ENCODE data around the gene ST14. TPM values are rescaled to one million over a fixed set of nuclear protein-coding genes. Genes with fewer than 3 reads are reported as not detected.

ST14 gene
- total and polyA plus RNA-seq, 11 donors = 0.37 to 13.0 (median 1.3) TPM

GRCh38 chr11:130118636-130119387 is 40.8 kb upstream of the ST14 start:
- TF ChIP-seq CTCF (IDR thresholded peaks at IDR 0.05) (no peak), POLR2A (IDR thresholded peaks at IDR 0.05) (no peak)
- intact Hi-C loops (cut with DNase I) = no loop called here
- no peaks in the 10 kb centered on the region for H3K27me3 ChIP-seq
- peaks cover 0 to 66% (median 22%) of the 10 kb centered on the region in 12 donors for H3K4me1 ChIP-seq
- H3K4me3 ChIP-seq = no peak overlapping the region
- H3K27ac ChIP-seq = no peak overlapping the region
- H3K36me3 ChIP-seq = peaks cover 0 to 42% (median 21%) of the 10 kb centered on the region in 9 donors
- peak in 1 of 4 donors; percentile 10 for ATAC-seq
- no peaks in the 10 kb centered on the region for H3K9me3 ChIP-seq
- 88 to 93% (median 90%) methylated on average over 9 of the region's 9 CpGs for WGBS, 4 donors
- no peak for DNase-seq

GRCh38 chr11:130120045-130120444 is 39.5 kb upstream of the ST14 start:
- H3K4me1 ChIP-seq = peaks cover 0 to 77% (median 31%) of the 10 kb centered on the region in 12 donors
- WGBS, 4 donors = 75 to 82% (median 77%) methylated on average over 5 of the region's 5 CpGs
- TF ChIP-seq POLR2A (IDR thresholded peaks at IDR 0.05) = no peak
- no peak for TF ChIP-seq CTCF (IDR thresholded peaks at IDR 0.05)

DNA sequence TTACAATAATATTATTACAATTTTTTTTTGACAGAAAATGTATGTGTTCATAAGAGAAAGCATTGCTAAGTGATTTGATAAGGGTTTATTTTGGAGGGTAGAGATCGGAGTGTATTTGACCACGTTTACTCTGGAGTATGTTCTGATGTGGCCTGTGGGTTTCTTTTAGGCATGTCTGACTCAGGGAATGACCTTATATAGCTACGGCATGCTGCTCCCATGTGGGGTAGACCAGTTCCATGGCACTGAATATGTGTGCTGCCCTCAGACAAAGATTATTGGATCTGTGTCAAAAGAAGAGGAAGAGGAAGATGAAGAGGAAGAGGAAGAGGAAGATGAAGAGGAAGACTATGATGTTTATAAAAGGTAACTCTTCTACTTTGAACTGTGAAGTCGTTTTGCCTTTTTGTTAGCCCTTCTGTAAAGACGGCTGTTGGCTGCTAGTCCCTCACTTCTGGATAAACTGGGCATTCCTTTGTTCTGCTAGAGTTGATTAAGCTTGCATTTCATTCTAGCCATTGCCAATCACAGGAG is 38.1 kb upstream of the ST14 start:
- H3K27ac ChIP-seq = peak overlapping the region in 9 of 12 donors; percentile 14 to 63 (median 37)
- intact Hi-C loops (cut with DNase I) = loop anchor here in 6 of 10 donors (5.0 to 10.0 kb wide), 4 partner anchors 47 to 117 kb away; partner anchors contain the start of genes PRDM10 (in 2 of the 6) and APLP2 (in 1 of the 6)
- 60 to 69% (median 60%) methylated on average over 5 of the region's 5 CpGs for WGBS, 4 donors

More at GRCh38 chr11:130120045-130120444, 39.5 kb upstream of the ST14 start:
- no peaks in the 10 kb centered on the region for H3K9me3 ChIP-seq
- H3K27me3 ChIP-seq = no peaks in the 10 kb centered on the region
- DNase-seq (no peak), ATAC-seq (no peak)
- H3K4me3 ChIP-seq = no peak overlapping the region
- intact Hi-C loops (cut with DNase I) = loop anchor here in 6 of 10 donors (5.0 to 10.0 kb wide), 4 partner anchors 45 to 115 kb away; partner anchors contain the start of genes PRDM10 (in 2 of the 6) and APLP2 (in 1 of the 6)
- no peak overlapping the region for H3K27ac ChIP-seq
- H3K36me3 ChIP-seq = peaks cover 0 to 52% (median 21%) of the 10 kb centered on the region in 9 donors

More for the DNA sequence above, 38.1 kb upstream of the ST14 start:
- Histone ChIP-seq H3K27me3 (no peaks in the 10 kb centered on the region), H3K36me3 (peaks cover 0 to 64% (median 23%) of the 10 kb centered on the region in 9 donors), H3K4me1 (peaks cover 0 to 86% (median 24%) of the 10 kb centered on the region in 12 donors), H3K4me3 (no peak overlapping the region), H3K9me3 (no peaks in the 10 kb centered on the region)
- ATAC-seq = no peak
- no peak for DNase-seq
- no peak for TF ChIP-seq CTCF (IDR thresholded peaks at IDR 0.05)
- no peak for TF ChIP-seq POLR2A (IDR thresholded peaks at IDR 0.05)

Measured in heart left ventricle (tissue), 16 donors.